Effector CD4-positive, alpha-beta T cell (primary cell): ENCODE measurements around the gene JMJD4.

Experiments used
- DNase-seq: peaks from one replicate; pipeline ENCODE4 v3.0.0-alpha.2; 2020

JMJD4 gene

GRCh38 chr1:227749225-227749624, 14.1 kb upstream of the JMJD4 start:
- no peak for DNase-seq

GRCh38 chr1:227748496-227749182, 13.5 kb upstream of the JMJD4 start:
- DNase-seq, result no peak

- no peak for DNase-seq
Measured at GRCh38 chr1:227747948-227748495, 12.9 kb upstream of the JMJD4 start.

GRCh38 chr1:227747382-227747781, 12.3 kb upstream of the JMJD4 start:
- no peak for DNase-seq

- DNase-seq, result no peak
Measured at GRCh38 chr1:227746676-227747075, 11.6 kb upstream of the JMJD4 start.

- DNase-seq, result no peak
Measured at GRCh38 chr1:227745568-227746265, 10.6 kb upstream of the JMJD4 start.

- no peak for DNase-seq
Measured at GRCh38 chr1:227744668-227745067, 9.6 kb upstream of the JMJD4 start.

- DNase-seq, result no peak
Measured at GRCh38 chr1:227742738-227743715, 7.9 kb upstream of the JMJD4 start.

GRCh38 chr1:227741166-227741870, 6.2 kb upstream of the JMJD4 start:
- no peak for DNase-seq

GRCh38 chr1:227740401-227740960, 5.4 kb upstream of the JMJD4 start:
- no peak for DNase-seq

- no peak for DNase-seq
Measured at GRCh38 chr1:227739636-227740035, 4.5 kb upstream of the JMJD4 start.

GRCh38 chr1:227738820-227739219, 3.7 kb upstream of the JMJD4 start:
- no peak for DNase-seq

- DNase-seq, result no peak
Measured at GRCh38 chr1:227736814-227737432, 1.8 kb upstream of the JMJD4 start.

- no peak for DNase-seq
Measured at GRCh38 chr1:227735539-227736285, 610 bp upstream of the JMJD4 start.

GRCh38 chr1:227734546-227734855, 601 bp downstream of the JMJD4 start:
- DNase-seq, result no peak

GRCh38 chr1:227733751-227734545, 1.2 kb downstream of the JMJD4 start:
- no peak for DNase-seq

- no peak for DNase-seq
Measured at GRCh38 chr1:227733309-227733705, 1.8 kb downstream of the JMJD4 start.

GRCh38 chr1:227732586-227733308, 2.4 kb downstream of the JMJD4 start:
- DNase-seq, result no peak
